IMR-90 (cell line): ENCODE data around the gene APP. TPM values are rescaled to one million over a fixed set of nuclear protein-coding genes. Genes with fewer than 3 reads are reported as not detected.

Experiments used
- ATAC-seq: fragments of 200-7000 bp; cut with Tn5 transposase; 2 replicates; pipeline ENCODE4 v1.9.1; 2020; ENCODE audit warnings: low read depth, mild to moderate bottlenecking, moderate library complexity
- BruUV-seq: library from RNA; stranded (reverse); fragments of 400-500 nt; replicated peaks from 2 replicates; lab custom pipeline; 2021; lab: Mats Ljungman, UMichigan
- CTCF ChIA-PET: fragments of 300-600 bp; formaldehyde crosslinking; extraction: SDS; loops from one replicate; lab custom pipeline; 2021; ENCODE audit warnings: antibody characterized with exemption; lab: Yijun Ruan, JAX
- POLR2A ChIA-PET: fragments of 300-600 bp; sonication (Branson Sonifier 250); formaldehyde crosslinking; loops from one replicate; lab custom pipeline; 2022; ENCODE audit warnings: antibody characterized with exemption; ENCODE audit not compliant: unreplicated experiment; lab: Charles Lee
- DNase-seq: peaks from one replicate; pipeline ENCODE4 v3.0.0; 2013
- H2AFZ ChIP-seq: replicated peaks from 2 replicates; pipeline ENCODE3; 2013; ENCODE audit warnings: low read length, mild to moderate bottlenecking; ENCODE audit not compliant: poor library complexity
- H2AK5ac ChIP-seq: 2 replicates; pipeline ENCODE4 v1.6.1; 2013; ENCODE audit warnings: low read depth, low read length, inconsistent platforms
- H2AK9ac ChIP-seq: replicated peaks from 2 replicates; pipeline ENCODE3; 2013; ENCODE audit warnings: mild to moderate bottlenecking, low read depth, low read length, moderate library complexity; ENCODE audit not compliant: poor library complexity
- H2BK120ac ChIP-seq: 2 replicates; pipeline ENCODE4 v1.6.1; 2013; ENCODE audit warnings: low read depth, low read length, inconsistent platforms
- H2BK15ac ChIP-seq: 3 replicates; pipeline ENCODE4 v1.6.1; 2013; ENCODE audit warnings: low read depth, low read length, inconsistent platforms
- H2BK20ac ChIP-seq: 2 replicates; pipeline ENCODE4 v1.6.1; 2013; ENCODE audit warnings: low read depth, mild to moderate bottlenecking, inconsistent platforms, low read length, moderate library complexity
- H2BK5ac ChIP-seq: 2 replicates; pipeline ENCODE4 v1.6.1; 2013; ENCODE audit warnings: mild to moderate bottlenecking, low read depth, low read length, inconsistent platforms; ENCODE audit not compliant: poor library complexity, severe bottlenecking
- H3K14ac ChIP-seq: replicated peaks from 2 replicates; pipeline ENCODE4 v1.6.1; 2013; ENCODE audit warnings: low read depth, low read length, inconsistent platforms
- H3K18ac ChIP-seq: 2 replicates; pipeline ENCODE4 v1.6.1; 2013; ENCODE audit warnings: low read depth, low read length, control low read depth
- H3K23ac ChIP-seq: 2 replicates; pipeline ENCODE4 v1.6.1; 2013; ENCODE audit warnings: low read depth, low read length, inconsistent platforms
- H3K27ac ChIP-seq: 2 replicates; pipeline ENCODE4 v1.5.1; 2013; ENCODE audit warnings: mild to moderate bottlenecking, control low read depth, low read length; ENCODE audit not compliant: insufficient read depth
- H3K27me3 ChIP-seq: 2 replicates; pipeline ENCODE4 v1.6.1; 2013; ENCODE audit warnings: low read length; ENCODE audit not compliant: control insufficient read depth, insufficient read depth
- H3K36me3 ChIP-seq: 2 replicates; pipeline ENCODE4 v1.6.1; 2013; ENCODE audit warnings: low read length, mixed read lengths; ENCODE audit not compliant: control insufficient read depth, insufficient read depth
- H3K4ac ChIP-seq: 2 replicates; pipeline ENCODE4 v1.6.1; 2013; ENCODE audit warnings: low read depth, low read length, inconsistent platforms
- H3K4me1 ChIP-seq: 2 replicates; pipeline ENCODE4 v1.6.1; 2013; ENCODE audit warnings: low read length, mixed read lengths; ENCODE audit not compliant: control insufficient read depth, insufficient read depth
- H3K4me2 ChIP-seq: 2 replicates; pipeline ENCODE4 v1.6.1; 2013; ENCODE audit warnings: low read depth, mild to moderate bottlenecking, control low read depth, low read length, moderate library complexity
- H3K4me3 ChIP-seq: 2 replicates; pipeline ENCODE4 v1.5.1; 2013; ENCODE audit warnings: low read depth, mild to moderate bottlenecking, control low read depth, low read length, moderate library complexity; ENCODE audit not compliant: insufficient read depth
- H3K56ac ChIP-seq: 2 replicates; pipeline ENCODE4 v1.6.1; 2013; ENCODE audit warnings: low read length, inconsistent platforms; ENCODE audit not compliant: insufficient read depth; ENCODE audit errors: extremely low read depth
- H3K79me1 ChIP-seq, 2 experiments: 2 replicates each; pipeline ENCODE4 v1.6.1; 2013; ENCODE audit warnings: low read length in 2 of 2, inconsistent platforms in 1 of 2, low read depth in 1 of 2
- H3K9ac ChIP-seq: 2 replicates; pipeline ENCODE4 v1.6.1; 2013; ENCODE audit warnings: low read depth, low read length, control low read depth
- H3K9me1 ChIP-seq: 2 replicates; pipeline ENCODE4 v1.6.1; 2013; ENCODE audit warnings: low read length, inconsistent platforms; ENCODE audit not compliant: insufficient read depth
- H3K9me3 ChIP-seq: 2 replicates; pipeline ENCODE4 v1.6.1; 2013; ENCODE audit warnings: low read length; ENCODE audit not compliant: control insufficient read depth, insufficient read depth
- H4K20me1 ChIP-seq: 2 replicates; pipeline ENCODE4 v1.6.1; 2013; ENCODE audit warnings: low read length, inconsistent platforms; ENCODE audit not compliant: insufficient read depth
- H4K5ac ChIP-seq: 2 replicates; pipeline ENCODE4 v1.6.1; 2013; ENCODE audit warnings: mild to moderate bottlenecking, low read depth, low read length, control low read depth
- H4K8ac ChIP-seq, 2 experiments: 2 replicates each; pipeline ENCODE4 v1.6.1; 2013; ENCODE audit warnings: low read depth in 2 of 2, low read length in 2 of 2, control low read depth in 1 of 2, inconsistent platforms in 1 of 2
- H4K91ac ChIP-seq: 2 replicates; pipeline ENCODE4 v1.6.1; 2013; ENCODE audit warnings: low read depth, low read length, inconsistent platforms; ENCODE audit not compliant: insufficient read depth
- BHLHE40 ChIP-seq: fragments of 150-350 bp; IDR thresholded peaks from 2 replicates; pipeline ENCODE4 v1.6.1; 2016; ENCODE audit warnings: mild to moderate bottlenecking, low read depth, low read length
- CEBPB ChIP-seq: IDR thresholded peaks from 2 replicates; pipeline ENCODE4 v1.6.1; 2012; ENCODE audit warnings: low read depth, low read length, improper control_type of control experiment
- CHD1 ChIP-seq: IDR thresholded peaks from 2 replicates; pipeline ENCODE4 v1.6.1; 2012; ENCODE audit warnings: low read depth, low read length, improper control_type of control experiment
- ELK1 ChIP-seq: fragments of 150-350 bp; IDR thresholded peaks from 2 replicates; pipeline ENCODE4 v1.6.1; 2016; ENCODE audit warnings: low read depth, mild to moderate bottlenecking, low read length, moderate library complexity, borderline replicate concordance
- FOS ChIP-seq: fragments of 150-350 bp; IDR thresholded peaks from 2 replicates; pipeline ENCODE4 v1.6.1; 2016; ENCODE audit warnings: low read depth, low read length
- MAFK ChIP-seq: IDR thresholded peaks from 2 replicates; pipeline ENCODE4 v1.6.1; 2012; ENCODE audit warnings: low read depth, low read length, improper control_type of control experiment
- MXI1 ChIP-seq: IDR thresholded peaks from 2 replicates; pipeline ENCODE4 v1.6.1; 2012; ENCODE audit warnings: low read depth, mild to moderate bottlenecking, low read length, moderate library complexity, borderline replicate concordance
- NFE2L2 ChIP-seq: fragments of 150-350 bp; IDR thresholded peaks from 2 replicates; pipeline ENCODE4 v1.6.1; 2016; ENCODE audit warnings: low read depth, mild to moderate bottlenecking, low read length
- RAD21 ChIP-seq: IDR thresholded peaks from 2 replicates; pipeline ENCODE4 v1.6.1; 2012; ENCODE audit warnings: low read length, improper control_type of control experiment
- USF2 ChIP-seq: fragments of 150-350 bp; IDR thresholded peaks from 2 replicates; pipeline ENCODE4 v1.6.1; 2017; ENCODE audit warnings: mild to moderate bottlenecking, antibody characterized with exemption, low read length, low read depth
- WGBS, 2 experiments: methylation state at CpG; one replicate each; pipeline versions ENCODE4 v1.1.5 to v1.1.7; 2013; ENCODE audit warnings: missing lambda C conversion rate in 2 of 2; ENCODE audit not compliant: insufficient read length in 1 of 2; ENCODE audit errors: extremely low coverage in 2 of 2; 5-methylcytosine and 5-hydroxymethylcytosine counted together
- dilution Hi-C: fragments of 300-500 bp; cut with HindIII; formaldehyde crosslinking; loops from one replicate; pipeline ENCODE4 v1.14.3; 2018; ENCODE audit warnings: low sequenced_read_pairs; ENCODE audit not compliant: unreplicated experiment
- in situ Hi-C: fragments of 300-500 bp; cut with MboI; formaldehyde crosslinking; loops from 3 replicates; pipeline ENCODE4 v1.14.3; 2019; ENCODE audit warnings: low sequenced_read_pairs, inconsistent platforms, mixed read lengths
- intact Hi-C: fragments of 100-400 bp; cut with micrococcal nuclease; formaldehyde crosslinking; loops from 2 replicates; pipeline ENCODE4 v1.10.0; 2022
- polyA plus RNA-seq, 3 experiments: library from polyadenylated mRNA; depleted of rRNA; stranded (reverse); fragments of >200 nt; gene quantifications; 2 replicates each; pipeline ENCODE4 v1.2.3, GENCODE V29; 2012; ENCODE audit warnings: low replicate concordance in 1 of 3
- total RNA-seq: library from RNA; depleted of rRNA; stranded (reverse); fragments of >200 nt; gene quantifications from 2 replicates; pipeline ENCODE4 v1.2.3, GENCODE V29; 2012

The APP gene
- total and polyA plus RNA-seq, 2 of the 4 experiments (the other 2 are of a cell fraction) = 191 to 530 TPM

- no peaks in the 10 kb centered on the region for H3K9me1 ChIP-seq
- BruUV-seq = no TSS peak
- no peak for DNase-seq
- no peak overlapping the region for H2AK5ac ChIP-seq
- no peaks in the 10 kb centered on the region for H3K9me3 ChIP-seq
- no peaks in the 10 kb centered on the region for H4K20me1 ChIP-seq
- peaks cover 11 to 12% of the 10 kb centered on the region in 2 experiments; a peak in 2 of 4 replicates for H3K79me1 ChIP-seq
- H2BK20ac ChIP-seq = no peak overlapping the region
- no peaks in the 10 kb centered on the region for H3K27me3 ChIP-seq
- H4K91ac ChIP-seq = no peak overlapping the region
- H3K9ac ChIP-seq = no peak overlapping the region
- intact Hi-C loops = no loop called here
- no peak overlapping the region for H2AK9ac ChIP-seq
- no peak overlapping the region for H3K18ac ChIP-seq
- H2BK5ac ChIP-seq = no peak overlapping the region
- no peak overlapping the region for H3K4me3 ChIP-seq
- H3K36me3 ChIP-seq = peaks cover 2% of the 10 kb centered on the region; the same call in 1 of the 2 replicates
- ATAC-seq = no peak
- dilution Hi-C loops = no loop called here
- no peak overlapping the region for H3K4ac ChIP-seq
- POLR2A ChIA-PET = no interaction called here
- H2BK120ac ChIP-seq = no peak overlapping the region
- H3K27ac ChIP-seq = no peak overlapping the region
- peaks cover 5% of the 10 kb centered on the region for H3K4me1 ChIP-seq
- no peak overlapping the region for H4K8ac ChIP-seq
- H2BK15ac ChIP-seq = no peak overlapping the region
- no peak overlapping the region for H2AFZ ChIP-seq
- in situ Hi-C loops = no loop called here
- CTCF ChIA-PET = no interaction called here
- TF ChIP-seq RAD21 (no peak), MXI1 (no peak), NFE2L2 (no peak), ELK1 (no peak), USF2 (no peak), CEBPB (no peak), BHLHE40 (no peak), MAFK (no peak), CHD1 (no peak), FOS (no peak)
- no peak overlapping the region for H4K5ac ChIP-seq
- no peak overlapping the region for H3K14ac ChIP-seq
- no peak overlapping the region for H3K23ac ChIP-seq
- no peak overlapping the region for H3K56ac ChIP-seq
- WGBS, 2 experiments = 96% methylated on average over 4 of the region's 5 CpGs; no CpG with 5 or more reads in 1 of the 2 experiments
- H3K4me2 ChIP-seq = no peak overlapping the region
These were observed 205.6 kb downstream of the APP start for GRCh38 chr21:25964926-25965325.
